H1 (cell line): ENCODE results near the gene ZIM2.

Experiments
- EGR1 ChIP-seq: IDR thresholded peaks from 2 replicates; pipeline ENCODE4 v1.6.1; 2011; ENCODE audit warnings: low read depth, low read length, borderline replicate concordance
- EZH2 ChIP-seq: fragments of 200-600 bp; sonication (generic); IDR thresholded peaks from 2 replicates; pipeline ENCODE4 v1.7.1; 2012; ENCODE audit warnings: low read depth, mild to moderate bottlenecking, moderate library complexity, low read length, inconsistent platforms; ENCODE audit not compliant: severe bottlenecking
- POLR2A ChIP-seq, 2 experiments: IDR thresholded peaks; 1 replicate in 1 of 2; 2 replicates in 1 of 2; pipeline ENCODE4 v1.6.1; 2011; ENCODE audit warnings: low read depth in 2 of 2, low read length in 2 of 2, mild to moderate bottlenecking in 2 of 2; ENCODE audit errors: control extremely low read depth in 1 of 2
- POLR2AphosphoS5 ChIP-seq: IDR thresholded peaks from 2 replicates; pipeline ENCODE4 v1.6.1; 2011; ENCODE audit warnings: low read depth, low read length
- SP1 ChIP-seq: IDR thresholded peaks from 2 replicates; pipeline ENCODE4 v1.6.1; 2011; ENCODE audit warnings: low read depth, low read length
- SUZ12 ChIP-seq: fragments of 200-600 bp; sonication (generic); IDR thresholded peaks from 2 replicates; pipeline ENCODE4 v1.6.1; 2012; ENCODE audit warnings: mild to moderate bottlenecking, inconsistent platforms, low read length, moderate library complexity, mixed read lengths
- ZNF274 ChIP-seq: IDR thresholded peaks from 2 replicates; pipeline ENCODE4 v1.7.0; 2012; ENCODE audit warnings: low read length, borderline replicate concordance; ENCODE audit errors: extremely low read depth
- TF ChIP-seq, protein P1 (sequence below), 3 experiments: IDR thresholded peaks; 1 replicate in 2 of 3; 2 replicates in 1 of 3; pipeline versions ENCODE4 v1.5.1 to v1.6.1; 2011; ENCODE audit warnings: low read length in 3 of 3, mild to moderate bottlenecking in 3 of 3, inconsistent platforms in 2 of 3, low read depth in 1 of 3, moderate library complexity in 1 of 3; ENCODE audit not compliant: insufficient read depth in 1 of 3; ENCODE audit errors: control extremely low read depth in 1 of 3

DNA sequence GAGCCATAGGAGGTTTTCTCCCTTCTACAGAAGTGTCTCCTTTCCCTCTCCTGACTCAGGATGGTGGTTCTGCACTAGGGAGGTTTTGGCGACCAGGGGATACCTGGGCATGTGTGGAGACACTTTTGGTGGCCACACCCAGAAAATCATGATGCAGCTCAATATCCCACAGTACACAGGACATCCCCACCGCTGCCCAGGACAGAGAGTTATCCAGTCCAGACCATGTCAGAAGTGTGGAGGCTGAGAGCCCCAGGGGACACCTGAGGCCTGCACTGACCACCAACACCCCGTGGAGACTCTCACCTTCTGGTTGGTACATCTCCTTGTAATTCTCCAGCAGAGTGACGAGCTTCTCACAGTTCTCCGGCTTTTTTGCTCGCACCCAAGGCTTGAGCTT, 16.6 kb downstream of the ZIM2 start:
- TF ChIP-seq, protein P1, sequence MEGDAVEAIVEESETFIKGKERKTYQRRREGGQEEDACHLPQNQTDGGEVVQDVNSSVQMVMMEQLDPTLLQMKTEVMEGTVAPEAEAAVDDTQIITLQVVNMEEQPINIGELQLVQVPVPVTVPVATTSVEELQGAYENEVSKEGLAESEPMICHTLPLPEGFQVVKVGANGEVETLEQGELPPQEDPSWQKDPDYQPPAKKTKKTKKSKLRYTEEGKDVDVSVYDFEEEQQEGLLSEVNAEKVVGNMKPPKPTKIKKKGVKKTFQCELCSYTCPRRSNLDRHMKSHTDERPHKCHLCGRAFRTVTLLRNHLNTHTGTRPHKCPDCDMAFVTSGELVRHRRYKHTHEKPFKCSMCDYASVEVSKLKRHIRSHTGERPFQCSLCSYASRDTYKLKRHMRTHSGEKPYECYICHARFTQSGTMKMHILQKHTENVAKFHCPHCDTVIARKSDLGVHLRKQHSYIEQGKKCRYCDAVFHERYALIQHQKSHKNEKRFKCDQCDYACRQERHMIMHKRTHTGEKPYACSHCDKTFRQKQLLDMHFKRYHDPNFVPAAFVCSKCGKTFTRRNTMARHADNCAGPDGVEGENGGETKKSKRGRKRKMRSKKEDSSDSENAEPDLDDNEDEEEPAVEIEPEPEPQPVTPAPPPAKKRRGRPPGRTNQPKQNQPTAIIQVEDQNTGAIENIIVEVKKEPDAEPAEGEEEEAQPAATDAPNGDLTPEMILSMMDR (IDR thresholded peaks at IDR 0.05; ENCODE audit: control extremely low read depth in 1 of 3, insufficient read depth in 1 of 3, low read depth in 1 of 3, low read length in 3 of 3): no peak
- no peak for TF ChIP-seq ZNF274
- TF ChIP-seq EGR1: no peak
- no peak for TF ChIP-seq SUZ12
- TF ChIP-seq POLR2AphosphoS5: no peak
- TF ChIP-seq EZH2: no peak
- TF ChIP-seq POLR2A (IDR thresholded peaks at IDR 0.05; ENCODE audit: control extremely low read depth in 1 of 2, low read depth in 2 of 2, low read length in 2 of 2): no peak
- no peak for TF ChIP-seq SP1
